ENCODE results near the gene KIF26A.

DNA sequence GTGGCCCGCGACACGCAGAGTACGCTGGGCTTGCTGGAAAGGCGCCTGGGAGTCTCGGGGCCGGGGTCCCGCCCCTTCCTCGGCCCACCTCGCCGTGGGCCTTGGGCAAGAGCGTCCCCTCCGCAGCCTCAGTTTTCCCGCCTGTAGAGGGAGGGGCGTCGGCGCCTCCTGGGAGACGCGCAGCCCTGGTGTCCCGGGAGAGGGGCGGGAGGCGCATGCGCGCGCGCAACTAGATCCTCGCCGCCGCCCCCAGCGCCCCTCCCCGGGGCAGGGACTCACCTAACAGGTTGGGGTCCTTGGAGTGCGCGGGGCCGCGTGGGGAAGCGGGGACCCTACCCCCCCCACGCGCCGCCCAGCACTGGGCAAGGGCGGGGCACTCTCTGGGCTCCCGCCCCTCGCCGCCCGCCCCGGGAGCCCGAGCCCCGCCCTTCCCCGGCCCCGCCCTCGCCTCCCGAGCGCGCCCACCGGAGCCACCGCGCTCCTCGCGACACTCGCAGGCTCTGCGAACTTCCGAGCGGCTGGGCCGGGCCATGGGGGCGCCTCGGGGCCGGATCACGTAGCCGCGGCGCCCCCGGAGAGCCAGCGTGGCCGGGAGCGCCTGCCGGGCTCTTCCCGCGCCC, at the start of gene KIF26A:
- TF ChIP-seq, protein P1, sequence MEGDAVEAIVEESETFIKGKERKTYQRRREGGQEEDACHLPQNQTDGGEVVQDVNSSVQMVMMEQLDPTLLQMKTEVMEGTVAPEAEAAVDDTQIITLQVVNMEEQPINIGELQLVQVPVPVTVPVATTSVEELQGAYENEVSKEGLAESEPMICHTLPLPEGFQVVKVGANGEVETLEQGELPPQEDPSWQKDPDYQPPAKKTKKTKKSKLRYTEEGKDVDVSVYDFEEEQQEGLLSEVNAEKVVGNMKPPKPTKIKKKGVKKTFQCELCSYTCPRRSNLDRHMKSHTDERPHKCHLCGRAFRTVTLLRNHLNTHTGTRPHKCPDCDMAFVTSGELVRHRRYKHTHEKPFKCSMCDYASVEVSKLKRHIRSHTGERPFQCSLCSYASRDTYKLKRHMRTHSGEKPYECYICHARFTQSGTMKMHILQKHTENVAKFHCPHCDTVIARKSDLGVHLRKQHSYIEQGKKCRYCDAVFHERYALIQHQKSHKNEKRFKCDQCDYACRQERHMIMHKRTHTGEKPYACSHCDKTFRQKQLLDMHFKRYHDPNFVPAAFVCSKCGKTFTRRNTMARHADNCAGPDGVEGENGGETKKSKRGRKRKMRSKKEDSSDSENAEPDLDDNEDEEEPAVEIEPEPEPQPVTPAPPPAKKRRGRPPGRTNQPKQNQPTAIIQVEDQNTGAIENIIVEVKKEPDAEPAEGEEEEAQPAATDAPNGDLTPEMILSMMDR (IDR thresholded peaks at IDR 0.05; ENCODE audit: low read length): no peak
- TF ChIP-seq EZH2 (IDR thresholded peaks at IDR 0.05; ENCODE audit: borderline replicate concordance, low read length): no peak

Measured in OCI-LY1 (cell line).